Measurements from ENCODE around the gene ACSM2A.
"Not testable (repeated sequence)": the region's sequence is repeated elsewhere in the genome, so short reads cannot be mapped to it uniquely, and the experiment has no call there.

Gene ACSM2A

GRCh38 chr16:20484726-20485125, 33.4 kb downstream of the ACSM2A start:
- no peak for DNase-seq
- no peaks in the 10 kb centered on the region for H3K36me3 ChIP-seq
- H3K27me3 ChIP-seq: no peaks in the 10 kb centered on the region
- H3K4me1 ChIP-seq: no peaks in the 10 kb centered on the region
- no peaks in the 10 kb centered on the region for H3K9me3 ChIP-seq
- no peak for TF ChIP-seq CTCF (IDR thresholded peaks at IDR 0.05; ENCODE audit: low read depth, low read length)
- H3K4me3 ChIP-seq (ENCODE audit: low read depth, low read length): no peak overlapping the region

- no peak for TF ChIP-seq CTCF (IDR thresholded peaks at IDR 0.05; ENCODE audit: low read depth, low read length)
- Histone ChIP-seq H3K4me1 (no peaks in the 10 kb centered on the region), H3K36me3 (no peaks in the 10 kb centered on the region), H3K27me3 (no peaks in the 10 kb centered on the region), H3K9me3 (no peaks in the 10 kb centered on the region), H3K4me3 (ENCODE audit: low read depth, low read length) (no peak overlapping the region)
- no peak for DNase-seq
Observed at GRCh38 chr16:20485408-20485807, 34.1 kb downstream of the ACSM2A start.

- H3K36me3 ChIP-seq; H3K27me3 ChIP-seq; DNase-seq; H3K4me1 ChIP-seq; H3K9me3 ChIP-seq; H3K4me3 ChIP-seq (ENCODE audit: low read depth, low read length): not testable (repeated sequence)
Observed at GRCh38 chr16:20490994-20491393, 39.7 kb downstream of the ACSM2A start.

- not testable (repeated sequence) for DNase-seq; H3K9me3 ChIP-seq; H3K27me3 ChIP-seq; H3K36me3 ChIP-seq; H3K4me3 ChIP-seq (ENCODE audit: low read depth, low read length); H3K4me1 ChIP-seq
Observed at GRCh38 chr16:20491448-20491847, 40.1 kb downstream of the ACSM2A start.

- no peaks in the 10 kb centered on the region for H3K27me3 ChIP-seq
- no peak overlapping the region for H3K4me3 ChIP-seq (ENCODE audit: low read depth, low read length)
- no peaks in the 10 kb centered on the region for H3K4me1 ChIP-seq
- DNase-seq: no peak
- TF ChIP-seq CTCF (IDR thresholded peaks at IDR 0.05; ENCODE audit: low read depth, low read length): no peak
- H3K36me3 ChIP-seq: no peaks in the 10 kb centered on the region
- H3K9me3 ChIP-seq: no peaks in the 10 kb centered on the region; the same call in 1 of the 2 replicates
Observed at GRCh38 chr16:20504418-20504817, 53.1 kb downstream of the ACSM2A start.

GRCh38 chr16:20507280-20507679, 56.0 kb downstream of the ACSM2A start:
- DNase-seq: no peak
- H3K4me3 ChIP-seq (ENCODE audit: low read depth, low read length): no peak overlapping the region
- TF ChIP-seq CTCF (IDR thresholded peaks at IDR 0.05; ENCODE audit: low read depth, low read length): no peak
- no peaks in the 10 kb centered on the region for H3K36me3 ChIP-seq
- H3K9me3 ChIP-seq: no peaks in the 10 kb centered on the region; the same call in 1 of the 2 replicates
- no peaks in the 10 kb centered on the region for H3K27me3 ChIP-seq
- no peaks in the 10 kb centered on the region for H3K4me1 ChIP-seq

- Histone ChIP-seq H3K4me1 (no peaks in the 10 kb centered on the region), H3K36me3 (no peaks in the 10 kb centered on the region), H3K27me3 (no peaks in the 10 kb centered on the region), H3K4me3 (ENCODE audit: low read depth, low read length) (no peak overlapping the region), H3K9me3 (no peaks in the 10 kb centered on the region; the same call in 1 of the 2 replicates)
- no peak for DNase-seq
- TF ChIP-seq CTCF (IDR thresholded peaks at IDR 0.05; ENCODE audit: low read depth, low read length): no peak
Observed at GRCh38 chr16:20510323-20510722, 59.0 kb downstream of the ACSM2A start.

Data from BE2C (cell line).